Upper lobe of left lung (tissue), 4 donors: ENCODE results near the gene F2R.

Experiments used
- POLR2AphosphoS5 ChIP-seq, 2 donors: sonication (generic); formaldehyde crosslinking; IDR thresholded peaks; one replicate each; pipeline ENCODE4 v1.5.1; 2017; ENCODE audit warnings: antibody characterized with exemption in 2 of 2
- TF ChIP-seq, protein P1 (sequence below), 6 experiments: fragments of 450-650 bp in 4 of 6; fragments of 200-600 bp in 2 of 6; sonication (generic) in 2 of 6; IDR thresholded peaks; one replicate each; pipeline ENCODE4 v1.5.1; 2016 to 2019; ENCODE audit warnings: antibody characterized with exemption in 6 of 6

DNA sequence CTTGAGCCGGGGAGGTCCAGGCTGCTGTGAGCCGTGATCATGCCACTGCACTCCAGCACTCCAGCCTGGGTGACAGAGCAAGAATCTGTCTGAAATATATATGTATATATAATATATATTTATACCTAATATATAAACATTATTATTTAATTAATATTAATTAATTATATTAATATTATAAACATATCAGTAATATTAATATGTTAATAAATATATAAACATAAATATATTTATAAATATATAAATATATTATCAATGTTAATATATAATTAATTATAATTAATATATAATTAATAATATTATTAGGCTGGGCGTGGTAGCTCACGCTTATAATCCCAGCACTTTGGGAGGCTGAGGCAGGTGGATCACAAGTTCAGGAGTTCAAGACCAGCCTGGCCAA, 41.1 kb downstream of the F2R start:
- TF ChIP-seq, protein P1, sequence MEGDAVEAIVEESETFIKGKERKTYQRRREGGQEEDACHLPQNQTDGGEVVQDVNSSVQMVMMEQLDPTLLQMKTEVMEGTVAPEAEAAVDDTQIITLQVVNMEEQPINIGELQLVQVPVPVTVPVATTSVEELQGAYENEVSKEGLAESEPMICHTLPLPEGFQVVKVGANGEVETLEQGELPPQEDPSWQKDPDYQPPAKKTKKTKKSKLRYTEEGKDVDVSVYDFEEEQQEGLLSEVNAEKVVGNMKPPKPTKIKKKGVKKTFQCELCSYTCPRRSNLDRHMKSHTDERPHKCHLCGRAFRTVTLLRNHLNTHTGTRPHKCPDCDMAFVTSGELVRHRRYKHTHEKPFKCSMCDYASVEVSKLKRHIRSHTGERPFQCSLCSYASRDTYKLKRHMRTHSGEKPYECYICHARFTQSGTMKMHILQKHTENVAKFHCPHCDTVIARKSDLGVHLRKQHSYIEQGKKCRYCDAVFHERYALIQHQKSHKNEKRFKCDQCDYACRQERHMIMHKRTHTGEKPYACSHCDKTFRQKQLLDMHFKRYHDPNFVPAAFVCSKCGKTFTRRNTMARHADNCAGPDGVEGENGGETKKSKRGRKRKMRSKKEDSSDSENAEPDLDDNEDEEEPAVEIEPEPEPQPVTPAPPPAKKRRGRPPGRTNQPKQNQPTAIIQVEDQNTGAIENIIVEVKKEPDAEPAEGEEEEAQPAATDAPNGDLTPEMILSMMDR (IDR thresholded peaks at IDR 0.05), result no peak
- TF ChIP-seq POLR2AphosphoS5 (IDR thresholded peaks at IDR 0.05), result no peak
